H1 (cell line): ENCODE measurements around the gene STEAP3. TPM values are rescaled to one million over a fixed set of nuclear protein-coding genes. Genes with fewer than 3 reads are reported as not detected.

Source experiments
- CTCF ChIA-PET: fragments of 300-600 bp; sonication (Branson Sonifier 250); formaldehyde crosslinking; loops from one replicate; lab custom pipeline; 2021; ENCODE audit not compliant: partially characterized antibody; lab: Charles Lee
- POLR2A ChIA-PET: fragments of 300-600 bp; sonication (Branson Sonifier 250); formaldehyde crosslinking; loops from one replicate; lab custom pipeline; 2021; ENCODE audit warnings: inconsistent platforms; ENCODE audit not compliant: partially characterized antibody; lab: Charles Lee
- DNase-seq, 2 experiments: peaks; one replicate each; pipeline versions ENCODE4 v3.0.0 to v3.0.0-alpha.2; 2010 to 2022; ENCODE audit warnings: low spot score in 2 of 2, low read depth in 1 of 2, mixed read lengths in 1 of 2
- FAIRE-seq: peaks from 2 replicates; lab custom pipeline; 2011; peaks lifted over from hg19 to GRCh38; lab: Jason Lieb, UNC
- H2AFZ ChIP-seq: 2 replicates; pipeline ENCODE4 v1.8.1; 2012; ENCODE audit warnings: low read length, inconsistent platforms
- H2AK5ac ChIP-seq: 2 replicates; pipeline ENCODE4 v1.6.1; 2013; ENCODE audit warnings: low read depth, low read length
- H2BK120ac ChIP-seq: replicated peaks from 2 replicates; pipeline ENCODE3; 2013; ENCODE audit warnings: low read depth, low read length, inconsistent platforms
- H2BK12ac ChIP-seq: 2 replicates; pipeline ENCODE4 v1.6.1; 2013; ENCODE audit warnings: low read depth, low read length
- H2BK15ac ChIP-seq: 2 replicates; pipeline ENCODE4 v1.6.1; 2013; ENCODE audit warnings: low read length
- H2BK20ac ChIP-seq: 2 replicates; pipeline ENCODE4 v1.6.1; 2013; ENCODE audit warnings: low read length
- H2BK5ac ChIP-seq: 2 replicates; pipeline ENCODE4 v1.6.1; 2013; ENCODE audit warnings: low read depth, low read length
- H3K14ac ChIP-seq: 2 replicates; pipeline ENCODE4 v1.6.1; 2013; ENCODE audit warnings: inconsistent platforms; ENCODE audit not compliant: insufficient read length
- H3K18ac ChIP-seq: 2 replicates; pipeline ENCODE4 v1.6.1; 2013; ENCODE audit warnings: low read length; ENCODE audit errors: extremely low read depth
- H3K23ac ChIP-seq: 2 replicates; pipeline ENCODE4 v1.6.1; 2013; ENCODE audit warnings: inconsistent platforms; ENCODE audit not compliant: insufficient read length
- H3K23me2 ChIP-seq: 2 replicates; pipeline ENCODE4 v1.6.1; 2013; ENCODE audit warnings: low read depth, low read length
- H3K27ac ChIP-seq: 2 replicates; pipeline ENCODE4 v1.6.1; 2011; ENCODE audit warnings: low read depth, low read length, inconsistent platforms
- H3K27me3 ChIP-seq, 4 experiments: replicated peaks in 1 of 4; 1 replicate in 1 of 4; 2 replicates in 3 of 4; pipeline versions ENCODE4 v1.6.1 to v1.8.1; 2011 to 2013; ENCODE audit warnings: low read length in 3 of 4, mild to moderate bottlenecking in 3 of 4, inconsistent platforms in 2 of 4, mixed read lengths in 2 of 4, moderate library complexity in 1 of 4; ENCODE audit not compliant: control insufficient read depth in 3 of 4, insufficient read depth in 3 of 4; ENCODE audit errors: extremely low read depth in 1 of 4
- H3K36me3 ChIP-seq, 4 experiments: 2 replicates each; pipeline versions ENCODE4 v1.6.1 to v1.8.1; 2011 to 2013; ENCODE audit warnings: mild to moderate bottlenecking in 4 of 4, low read length in 3 of 4, moderate library complexity in 2 of 4, control low read depth in 1 of 4, inconsistent platforms in 1 of 4; ENCODE audit not compliant: insufficient read depth in 4 of 4, control insufficient read depth in 2 of 4
- H3K4ac ChIP-seq: replicated peaks from 2 replicates; pipeline ENCODE3; 2013; ENCODE audit warnings: low read length, low read depth, mixed read lengths, inconsistent platforms; ENCODE audit not compliant: insufficient read length
- H3K4me1 ChIP-seq, 4 experiments: replicated peaks in 1 of 4; 1 replicate in 1 of 4; 2 replicates in 3 of 4; pipeline versions ENCODE4 v1.6.1 to v1.8.1; 2011 to 2013; ENCODE audit warnings: low read length in 3 of 4, inconsistent platforms in 2 of 4, mixed read lengths in 1 of 4; ENCODE audit not compliant: insufficient read depth in 4 of 4, control insufficient read depth in 3 of 4
- H3K4me2 ChIP-seq, 2 experiments: 2 replicates each; pipeline versions ENCODE4 v1.6.1 to v1.8.1; 2011 to 2013; ENCODE audit warnings: low read depth in 2 of 2, low read length in 2 of 2, control low read depth in 1 of 2, inconsistent platforms in 1 of 2, mild to moderate bottlenecking in 1 of 2; ENCODE audit not compliant: insufficient read depth in 1 of 2
- H3K4me3 ChIP-seq, 4 experiments: fragments of 200-600, 300-600 bp in 1 of 4; sonication (generic), shearing (Covaris generic), sonication (Bioruptor Twin) in 1 of 4; 2 replicates each; pipeline versions ENCODE4 v1.5.1 to v1.8.1; 2011 to 2016; ENCODE audit warnings: low read length in 4 of 4, low read depth in 3 of 4, control low read depth in 2 of 4, inconsistent platforms in 2 of 4, mild to moderate bottlenecking in 2 of 4, mixed read lengths in 1 of 4, moderate library complexity in 1 of 4; ENCODE audit not compliant: insufficient read depth in 2 of 4; ENCODE audit errors: extremely low read depth in 1 of 4
- H3K56ac ChIP-seq: replicated peaks from 2 replicates; pipeline ENCODE3; 2013; ENCODE audit warnings: low read depth, mild to moderate bottlenecking, mixed read lengths, low read length, inconsistent platforms; ENCODE audit not compliant: insufficient read length
- H3K79me1 ChIP-seq: 2 replicates; pipeline ENCODE4 v1.6.1; 2013; ENCODE audit warnings: low read depth, low read length, control low read depth
- H3K79me2 ChIP-seq, 2 experiments: 2 replicates each; pipeline versions ENCODE4 v1.6.1 to v1.8.1; 2012 to 2013; ENCODE audit warnings: low read length in 2 of 2, mild to moderate bottlenecking in 2 of 2, inconsistent platforms in 1 of 2; ENCODE audit not compliant: insufficient read depth in 2 of 2, control insufficient read depth in 1 of 2
- H3K9ac ChIP-seq, 4 experiments: replicated peaks in 1 of 4; 1 replicate in 1 of 4; 2 replicates in 3 of 4; pipeline versions ENCODE4 v1.6.1 to v1.8.1; 2011 to 2013; ENCODE audit warnings: low read depth in 3 of 4, low read length in 3 of 4, control low read depth in 2 of 4, mild to moderate bottlenecking in 2 of 4, moderate library complexity in 2 of 4, inconsistent platforms in 1 of 4; ENCODE audit errors: extremely low read depth in 1 of 4
- H3K9me3 ChIP-seq, 2 experiments: 2 replicates each; pipeline versions ENCODE4 v1.6.1 to v1.8.1; 2012 to 2013; ENCODE audit warnings: mild to moderate bottlenecking in 2 of 2, moderate library complexity in 2 of 2, control low read depth in 1 of 2, inconsistent platforms in 1 of 2, low read depth in 1 of 2, low read length in 1 of 2, mixed read lengths in 1 of 2; ENCODE audit not compliant: insufficient read depth in 2 of 2
- H4K20me1 ChIP-seq, 2 experiments: replicated peaks in 1 of 2; 2 replicates each; pipeline versions ENCODE3 to v1.8.1; 2011 to 2013; ENCODE audit warnings: inconsistent platforms in 2 of 2, low read length in 2 of 2, mild to moderate bottlenecking in 1 of 2; ENCODE audit not compliant: insufficient read depth in 2 of 2, control insufficient read depth in 1 of 2
- H4K5ac ChIP-seq: 2 replicates; pipeline ENCODE4 v1.6.1; 2013; ENCODE audit warnings: low read length, low read depth, mixed read lengths, inconsistent platforms; ENCODE audit not compliant: insufficient read length
- H4K8ac ChIP-seq: 2 replicates; pipeline ENCODE4 v1.8.0; 2013; ENCODE audit warnings: mild to moderate bottlenecking, moderate library complexity, low read length, inconsistent platforms; ENCODE audit not compliant: insufficient read depth; ENCODE audit errors: extremely low read depth
- H4K91ac ChIP-seq: replicated peaks from 2 replicates; pipeline ENCODE3; 2013; ENCODE audit warnings: low read length, mixed read lengths, inconsistent platforms; ENCODE audit not compliant: insufficient read length
- BCL11A ChIP-seq, 2 experiments: IDR thresholded peaks; one replicate each; pipeline ENCODE4 v1.6.1; 2011; ENCODE audit warnings: low read depth in 2 of 2, low read length in 2 of 2, mild to moderate bottlenecking in 2 of 2
- CEBPB ChIP-seq: IDR thresholded peaks from 2 replicates; pipeline ENCODE4 v1.6.1; 2012; ENCODE audit warnings: low read depth, low read length
- EGR1 ChIP-seq: IDR thresholded peaks from 2 replicates; pipeline ENCODE4 v1.6.1; 2011; ENCODE audit warnings: low read depth, low read length, borderline replicate concordance
- EP300 ChIP-seq, 2 experiments: IDR thresholded peaks; 1 replicate in 1 of 2; 2 replicates in 1 of 2; pipeline ENCODE4 v1.6.1; 2011 to 2012; ENCODE audit warnings: low read depth in 2 of 2, low read length in 2 of 2, mild to moderate bottlenecking in 2 of 2, borderline replicate concordance in 1 of 2, inconsistent platforms in 1 of 2, moderate library complexity in 1 of 2
- FOSL1 ChIP-seq: IDR thresholded peaks from 2 replicates; pipeline ENCODE4 v1.6.1; 2011; ENCODE audit warnings: mild to moderate bottlenecking, low read depth, low read length, moderate library complexity; ENCODE audit not compliant: insufficient read depth
- GABPA ChIP-seq: IDR thresholded peaks from 2 replicates; pipeline ENCODE4 v1.6.1; 2011; ENCODE audit warnings: mild to moderate bottlenecking, low read length, moderate library complexity, borderline replicate concordance; ENCODE audit not compliant: insufficient read depth
- HDAC2 ChIP-seq, 2 experiments: fragments of 300-600 bp in 1 of 2; sonication (generic) in 1 of 2; IDR thresholded peaks; 2 replicates each; pipeline ENCODE4 v1.6.1; 2011 to 2012; ENCODE audit warnings: low read depth in 2 of 2, low read length in 2 of 2, mild to moderate bottlenecking in 2 of 2, moderate library complexity in 2 of 2, borderline replicate concordance in 1 of 2, inconsistent platforms in 1 of 2
- POU5F1 ChIP-seq: IDR thresholded peaks from 2 replicates; pipeline ENCODE4 v1.6.1; 2011; ENCODE audit warnings: low read depth, mild to moderate bottlenecking, low read length, moderate library complexity
- WGBS, 2 experiments: shearing (Covaris generic) in 1 of 2; methylation state at CpG; one replicate each; pipeline versions ENCODE4 v1.1.6 to v1.1.7; 2013 to 2015; ENCODE audit warnings: low lambda C conversion rate in 2 of 2, mixed read lengths in 2 of 2, inconsistent platforms in 1 of 2, low coverage in 1 of 2, missing lambda C conversion rate in 1 of 2; ENCODE audit not compliant: insufficient replicate concordance in 2 of 2, insufficient coverage in 1 of 2, insufficient read length in 1 of 2; ENCODE audit errors: extremely low coverage in 1 of 2, missing lambda C conversion rate in 1 of 2; 5-methylcytosine and 5-hydroxymethylcytosine counted together
- polyA plus RNA-seq, 7 experiments: library from polyadenylated mRNA; depleted of rRNA in 3 of 7; stranded (reverse) in 5 of 7; unstranded in 2 of 7; fragments of >200 nt in 5 of 7; fragments of 200-250 nt in 2 of 7; gene quantifications; 1 replicate in 5 of 7; 2 replicates in 1 of 7; 4 replicates in 1 of 7; pipeline versions ENCODE4 v1.2.1 to v1.2.3, GENCODE V29; 2011 to 2013; ENCODE audit warnings: missing spikeins in 2 of 7, mixed read lengths in 2 of 7
- total RNA-seq: library from RNA; stranded (reverse); fragmentation: NEBNext Ultra II Directional; extraction: Animal tissue kit (Norgen Biotek cat#: 25700); gene quantifications from 2 replicates; pipeline ENCODE4 v1.2.1, GENCODE V29; 2021
- TF ChIP-seq, protein P1 (sequence below): IDR thresholded peaks from 2 replicates; pipeline ENCODE4 v1.6.1; 2011; ENCODE audit warnings: low read depth, mild to moderate bottlenecking, low read length; ENCODE audit not compliant: insufficient read depth
- TF ChIP-seq, protein P2 (sequence below): IDR thresholded peaks from 2 replicates; pipeline ENCODE4 v1.6.1; 2012; ENCODE audit warnings: inconsistent platforms

Gene STEAP3
- total and polyA plus RNA-seq, 2 of the 8 experiments (the other 6 are each of a cell fraction or from before 2014, with no cell fraction given): 21.7 to 27.9 TPM

DNA sequence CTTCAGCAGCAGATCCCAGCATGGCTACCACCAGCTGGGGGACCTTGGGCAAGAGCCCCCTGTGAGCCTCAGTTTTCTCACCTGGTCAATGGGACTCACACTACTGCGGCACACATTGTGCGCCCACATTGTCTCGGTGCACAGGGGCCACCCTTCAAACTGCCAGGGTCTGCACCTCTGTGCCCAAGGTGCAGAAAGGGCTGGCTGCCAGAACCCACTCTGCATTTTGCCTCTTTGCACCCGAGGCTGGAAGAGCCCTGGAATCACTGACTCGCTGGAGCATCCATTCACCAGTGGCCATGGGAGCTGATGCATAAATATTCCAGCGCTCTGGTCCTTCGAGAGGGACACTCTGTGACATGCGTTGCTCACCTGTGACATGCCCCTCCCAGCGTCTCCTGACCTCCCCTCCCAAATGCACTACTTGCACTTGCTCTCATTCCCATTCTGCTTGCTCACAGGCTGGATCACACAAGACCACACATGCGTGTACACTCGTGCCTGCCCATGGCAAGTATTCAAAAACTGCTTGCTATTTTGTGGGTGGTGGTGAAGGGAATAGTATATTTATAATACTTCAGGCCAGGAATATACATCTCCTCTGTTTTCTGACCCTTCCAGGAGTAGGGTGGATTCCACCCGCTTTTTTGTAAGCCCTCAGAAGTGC lies 46.3 kb upstream of the STEAP3 start:
- H3K18ac ChIP-seq: no peak overlapping the region
- no peak overlapping the region for H2BK5ac ChIP-seq
- H2BK15ac ChIP-seq: no peak overlapping the region
- H3K36me3 ChIP-seq: no peaks in the 10 kb centered on the region
- H3K4ac ChIP-seq: no peak overlapping the region
- H3K79me2 ChIP-seq: no peaks in the 10 kb centered on the region
- H2BK20ac ChIP-seq: no peak overlapping the region
- H3K4me1 ChIP-seq: no peaks in the 10 kb centered on the region; a peak in 1 of 7 replicates
- ChIA-PET CTCF (interaction anchor here (0.7 to 5.3 kb wide), 6 partner anchors 9 to 295 kb away, joined by 3 to 59 read pairs (median 8); partner anchors contain the start of gene C1QL2), POLR2A (no interaction called here)
- no peak overlapping the region for H3K27ac ChIP-seq
- 91% methylated on average over 12 of the region's 12 CpGs; no CpG with 5 or more reads in 1 of the 2 experiments for WGBS, 2 experiments
- H3K27me3 ChIP-seq: no peaks in the 10 kb centered on the region
- H3K9ac ChIP-seq: no peak overlapping the region
- H3K79me1 ChIP-seq: no peaks in the 10 kb centered on the region
- no peak overlapping the region for H2BK120ac ChIP-seq
- H4K8ac ChIP-seq: peak overlapping the region; percentile 28
- no peaks in the 10 kb centered on the region for H4K20me1 ChIP-seq
- no peak overlapping the region for H2AK5ac ChIP-seq
- H2AFZ ChIP-seq: no peak overlapping the region
- DNase-seq: no peak
- no peak overlapping the region for H3K56ac ChIP-seq
- TF ChIP-seq FOSL1: no peak
- TF ChIP-seq BCL11A (IDR thresholded peaks at IDR 0.05; ENCODE audit: low read depth in 2 of 2, low read length in 2 of 2): no peak
- TF ChIP-seq EGR1: no peak
- no peak for TF ChIP-seq CEBPB
- TF ChIP-seq, protein P1, sequence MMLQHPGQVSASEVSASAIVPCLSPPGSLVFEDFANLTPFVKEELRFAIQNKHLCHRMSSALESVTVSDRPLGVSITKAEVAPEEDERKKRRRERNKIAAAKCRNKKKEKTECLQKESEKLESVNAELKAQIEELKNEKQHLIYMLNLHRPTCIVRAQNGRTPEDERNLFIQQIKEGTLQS: no peak
- no peak for TF ChIP-seq POU5F1
- TF ChIP-seq GABPA: no peak
- TF ChIP-seq EP300 (IDR thresholded peaks at IDR 0.05; ENCODE audit: borderline replicate concordance in 1 of 2, low read depth in 2 of 2, low read length in 2 of 2): no peak
- TF ChIP-seq, protein P2, sequence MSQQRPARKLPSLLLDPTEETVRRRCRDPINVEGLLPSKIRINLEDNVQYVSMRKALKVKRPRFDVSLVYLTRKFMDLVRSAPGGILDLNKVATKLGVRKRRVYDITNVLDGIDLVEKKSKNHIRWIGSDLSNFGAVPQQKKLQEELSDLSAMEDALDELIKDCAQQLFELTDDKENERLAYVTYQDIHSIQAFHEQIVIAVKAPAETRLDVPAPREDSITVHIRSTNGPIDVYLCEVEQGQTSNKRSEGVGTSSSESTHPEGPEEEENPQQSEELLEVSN: no peak
- TF ChIP-seq HDAC2 (IDR thresholded peaks at IDR 0.05; ENCODE audit: borderline replicate concordance in 1 of 2, low read depth in 2 of 2, low read length in 2 of 2): no peak
- no peak overlapping the region for H3K23ac ChIP-seq
- no peak overlapping the region for H3K4me3 ChIP-seq
- no peak overlapping the region for H3K14ac ChIP-seq
- no peaks in the 10 kb centered on the region for H3K23me2 ChIP-seq
- no peak for FAIRE-seq
- no peak overlapping the region for H2BK12ac ChIP-seq
- no peak overlapping the region for H4K91ac ChIP-seq
- no peak overlapping the region for H3K4me2 ChIP-seq
- no peak overlapping the region for H4K5ac ChIP-seq
- H3K9me3 ChIP-seq: no peaks in the 10 kb centered on the region; a peak in 1 of 4 replicates
